ENCODE results near the gene ALDH7A1.
"Not testable (repeated sequence)": the region's sequence is repeated elsewhere in the genome, so short reads cannot be mapped to it uniquely, and the experiment has no call there.

The ALDH7A1 gene

GRCh38 chr5:126591549-126591948, 3.5 kb downstream of the ALDH7A1 start:
- DNase-seq: no peak

- DNase-seq: no peak
Measured at GRCh38 chr5:126589536-126590297, 5.3 kb downstream of the ALDH7A1 start.

GRCh38 chr5:126587551-126588390, 7.2 kb downstream of the ALDH7A1 start:
- no peak for DNase-seq

DNA sequence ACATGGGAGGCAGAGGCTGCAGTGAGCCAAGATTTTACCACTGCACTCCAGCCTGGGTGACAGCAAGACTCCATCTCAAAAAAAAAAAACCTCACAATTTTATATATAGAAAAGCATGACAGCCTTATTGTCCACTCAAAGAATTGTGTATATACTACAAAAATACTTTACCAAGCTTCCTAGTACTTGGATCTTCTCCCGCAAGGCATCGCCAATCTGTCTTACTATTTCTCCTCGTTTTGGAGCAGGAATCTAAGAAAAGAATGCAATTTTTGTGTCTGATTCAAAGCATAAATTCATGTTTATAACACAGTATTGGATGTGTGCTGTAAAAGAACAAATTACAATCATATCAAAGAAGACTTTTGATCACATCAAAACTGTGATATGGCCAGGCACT, 11.3 kb downstream of the ALDH7A1 start:
- DNase-seq: no peak

DNA sequence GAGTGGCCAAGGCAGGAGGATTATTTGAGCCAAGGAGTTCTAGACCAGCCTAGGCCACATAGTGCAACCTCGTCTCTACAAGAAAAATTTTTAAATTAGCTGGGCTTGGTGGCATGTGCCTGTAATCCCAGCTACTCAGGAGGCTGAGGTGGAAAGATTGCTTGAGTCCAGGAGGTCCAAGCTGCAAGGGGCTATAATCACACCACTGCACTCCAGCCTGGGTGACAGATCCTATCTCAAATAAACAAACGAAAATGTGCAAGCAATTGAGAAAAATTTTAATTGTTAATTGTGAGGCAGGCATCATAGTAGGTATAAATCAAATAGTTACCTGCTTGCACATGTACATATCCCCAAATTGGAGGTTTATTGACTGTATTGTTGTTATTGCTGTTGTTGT, 15.3 kb downstream of the ALDH7A1 start:
- DNase-seq: no peak

DNA sequence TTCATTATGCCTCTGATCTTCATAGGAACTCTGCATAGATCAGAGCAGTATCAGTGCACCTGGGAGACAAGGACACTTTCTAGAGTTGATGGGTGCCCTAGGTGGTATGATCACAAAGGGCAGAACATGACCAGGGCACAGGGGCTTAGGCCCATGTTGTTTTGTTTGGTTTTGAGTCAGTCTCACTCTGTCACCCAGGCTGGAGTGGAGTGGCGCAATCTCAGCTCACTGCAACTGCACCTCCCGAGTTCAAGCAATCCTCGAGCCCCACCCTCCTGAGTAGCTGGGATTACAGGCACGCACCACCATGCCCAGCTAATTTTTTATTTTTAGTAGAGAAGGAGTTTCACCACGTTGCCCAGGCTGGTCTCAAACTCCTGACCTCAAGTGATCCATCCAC, 17.6 kb downstream of the ALDH7A1 start:
- DNase-seq: no peak

DNA sequence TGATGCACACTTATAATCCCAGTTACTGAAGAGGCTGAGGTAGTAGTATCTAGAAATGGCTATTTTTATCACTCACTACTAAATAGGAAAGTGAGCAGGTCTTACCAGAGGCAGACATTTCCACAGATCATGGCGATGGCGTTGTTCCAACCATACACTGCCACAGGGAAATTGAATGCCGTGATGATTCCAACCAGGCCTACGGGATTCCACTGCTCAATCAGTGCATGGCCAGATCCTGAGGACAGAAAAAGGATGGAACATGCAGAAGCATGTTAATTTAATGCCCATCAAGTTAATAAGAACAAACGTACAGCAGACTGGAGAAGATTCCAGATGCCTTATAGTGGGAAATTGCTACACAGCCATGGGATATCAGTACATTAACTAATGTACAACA, 18.0 kb downstream of the ALDH7A1 start:
- DNase-seq: no peak

GRCh38 chr5:126575644-126576043, 19.4 kb downstream of the ALDH7A1 start:
- no peak for DNase-seq

GRCh38 chr5:126568206-126568755, 26.7 kb downstream of the ALDH7A1 start:
- no peak for DNase-seq

GRCh38 chr5:126562823-126563222, 32.2 kb downstream of the ALDH7A1 start:
- DNase-seq: no peak

- DNase-seq: peak; percentile 22
Measured at GRCh38 chr5:126561908-126562307, 33.1 kb downstream of the ALDH7A1 start.

GRCh38 chr5:126555101-126555500, 39.9 kb downstream of the ALDH7A1 start:
- DNase-seq: not testable (repeated sequence)

DNA sequence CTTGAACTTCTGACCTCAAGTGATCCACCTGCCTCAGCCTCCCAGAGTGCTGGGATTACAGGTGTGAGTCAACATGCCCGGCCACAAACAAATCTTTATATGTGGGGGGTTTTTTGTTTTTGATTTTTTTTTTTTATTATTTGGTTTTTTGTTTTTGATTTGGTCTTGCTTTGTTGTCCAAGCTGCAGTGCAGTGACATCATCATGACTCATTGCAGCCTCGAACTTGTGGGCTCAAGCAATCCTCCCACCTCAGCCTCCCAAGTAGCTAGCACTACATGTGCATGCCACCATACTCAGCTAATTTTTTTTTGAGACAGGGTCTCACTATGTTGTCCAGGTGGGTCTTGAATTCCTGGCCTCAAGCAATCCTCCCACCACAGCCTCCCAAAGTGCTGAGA, 42.4 kb downstream of the ALDH7A1 start:
- DNase-seq: no peak

DNA sequence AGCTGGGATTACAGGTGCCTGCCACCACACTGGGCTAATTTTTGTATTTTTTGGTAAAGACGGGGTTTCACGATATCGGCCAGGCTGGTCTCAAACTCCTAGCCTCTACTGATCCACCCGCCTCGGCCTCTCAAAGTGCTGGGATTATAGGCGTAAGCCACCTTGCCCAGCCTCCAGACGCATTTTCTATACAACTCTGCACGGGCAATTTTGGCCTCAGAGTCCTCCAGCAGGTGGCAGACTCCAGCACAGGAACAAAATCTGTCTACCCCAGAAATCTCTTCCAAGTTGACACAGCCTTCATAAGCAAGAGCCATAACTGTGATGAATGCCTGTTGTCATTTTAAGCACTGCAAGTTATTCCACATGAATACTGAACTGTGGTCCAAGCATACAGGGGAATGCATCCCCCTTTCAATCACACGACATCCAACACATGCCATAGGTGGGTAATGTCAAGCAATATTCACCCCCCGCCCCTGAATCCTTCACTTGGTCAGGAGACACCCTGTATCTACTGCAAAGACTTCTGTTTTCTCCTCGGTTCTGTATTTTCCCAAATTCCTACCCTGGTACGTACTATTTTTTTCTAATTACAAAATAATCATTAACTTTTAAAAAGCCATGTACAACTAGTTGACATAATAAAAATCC, 50.8 kb downstream of the ALDH7A1 start:
- peak; percentile 72 for DNase-seq

DNA sequence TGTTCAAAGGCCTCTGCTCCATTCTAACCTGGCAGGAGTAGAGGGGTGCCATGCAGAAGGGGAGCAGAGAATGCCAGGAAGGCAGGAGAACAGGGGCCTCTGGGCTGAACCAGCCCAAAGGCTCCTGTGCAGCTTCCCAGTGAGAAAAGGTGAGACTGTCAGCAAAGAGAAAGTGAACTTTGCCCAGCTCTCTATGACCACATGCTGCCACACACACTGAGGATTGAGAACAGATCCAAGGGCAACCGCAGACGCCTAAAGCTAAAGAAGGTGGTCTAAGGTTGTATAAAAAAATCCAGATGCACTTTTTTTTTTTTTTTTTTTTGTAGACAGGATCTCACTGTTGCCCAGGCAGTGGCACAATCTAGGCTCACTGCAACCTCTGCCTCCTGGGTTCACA, 51.4 kb downstream of the ALDH7A1 start:
- no peak for DNase-seq

- no peak for DNase-seq
Measured at GRCh38 chr5:126543009-126543408, 52.0 kb downstream of the ALDH7A1 start.

DNA sequence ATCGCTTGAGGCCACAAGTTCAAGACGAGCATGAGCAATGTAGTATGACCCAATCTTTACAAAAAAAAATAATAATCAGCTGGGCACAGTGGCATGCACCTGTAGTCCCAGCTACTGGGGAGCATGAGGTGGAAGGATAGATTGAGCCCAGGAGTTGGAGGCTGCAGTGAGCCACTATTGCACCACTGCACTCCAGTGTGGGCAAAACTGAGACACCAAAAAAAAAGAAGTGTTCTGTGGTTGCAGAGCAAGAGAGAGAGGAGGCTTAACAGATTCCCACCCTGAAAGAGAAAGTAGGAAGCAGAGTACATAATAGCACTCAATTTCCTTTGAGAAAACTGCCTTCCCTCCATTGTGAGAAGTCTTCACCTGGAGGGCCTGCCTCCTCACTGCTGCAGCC, 52.6 kb downstream of the ALDH7A1 start:
- no peak for DNase-seq

DNA sequence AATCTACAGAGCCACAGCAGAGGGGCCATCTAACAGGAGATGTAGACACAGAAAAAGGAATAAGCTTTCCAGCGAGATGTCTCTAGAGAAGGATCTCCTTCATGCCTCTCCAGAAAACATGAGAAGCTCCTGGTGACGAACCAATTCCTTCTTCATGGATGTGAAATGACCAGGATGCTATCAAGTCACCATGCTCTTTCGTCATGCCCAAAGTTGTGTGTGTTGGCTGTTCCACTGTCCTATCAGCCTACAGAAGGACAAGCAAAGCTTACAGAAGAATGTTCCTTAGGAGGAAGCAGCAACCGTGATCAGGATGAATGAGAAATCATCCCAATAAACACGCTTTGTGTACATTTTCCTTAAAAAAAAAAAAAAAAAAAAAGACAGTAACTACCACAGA, 54.4 kb downstream of the ALDH7A1 start:
- DNase-seq: no peak

- no peak for DNase-seq
Measured at GRCh38 chr5:126538579-126538978, 56.4 kb downstream of the ALDH7A1 start.

DNA sequence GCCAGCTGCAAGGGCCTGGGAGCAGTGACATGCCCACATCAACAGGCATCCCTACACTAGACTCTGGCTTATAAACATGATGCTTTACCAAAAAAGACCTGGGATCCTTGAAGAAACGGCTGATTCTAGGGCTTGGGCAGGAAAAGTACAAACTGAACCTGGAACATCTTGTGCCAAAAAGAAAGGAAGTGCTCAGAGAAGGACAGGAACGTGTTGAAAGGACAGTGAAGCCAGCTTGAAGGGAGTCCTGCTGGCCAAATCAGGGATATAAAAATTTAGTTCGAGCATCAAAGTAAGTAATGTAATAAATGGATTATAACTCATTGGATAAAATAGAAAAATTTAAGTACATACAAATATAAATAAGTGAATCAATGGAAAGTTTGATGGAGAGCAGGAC, 58.1 kb downstream of the ALDH7A1 start:
- DNase-seq: no peak

- DNase-seq: no peak
Measured at GRCh38 chr5:126535856-126536545, 59.0 kb downstream of the ALDH7A1 start.

DNA sequence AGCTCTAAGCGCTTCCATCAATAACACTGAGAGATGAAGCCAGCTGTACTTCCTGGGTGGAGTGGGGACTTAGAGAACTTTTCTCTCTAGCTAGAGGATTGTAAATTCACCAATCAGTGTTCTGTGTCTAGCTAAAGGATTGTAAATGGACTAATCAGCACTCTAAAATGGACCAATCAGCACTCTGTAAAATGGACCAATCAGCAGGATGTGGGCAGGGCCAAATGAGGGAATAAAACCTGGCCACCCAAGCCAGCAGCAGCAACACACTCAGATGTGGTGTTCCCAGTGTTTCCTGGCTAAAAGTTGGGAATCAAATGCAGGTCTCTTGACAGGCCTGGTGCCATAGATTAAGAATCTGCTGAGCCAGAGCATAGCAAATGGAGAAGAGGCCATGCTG, 60.5 kb downstream of the ALDH7A1 start:
- no peak for DNase-seq

Measured in hematopoietic multipotent progenitor cell treated with erythropoietin and hydrocortisone succinate and interleukin-3 and kit ligand, for 4 days (in vitro differentiated cells).